ENCODE data around the gene TTC23. TPM values are rescaled to one million over a fixed set of nuclear protein-coding genes. Genes with fewer than 3 reads are reported as not detected.

Gene TTC23
- total RNA-seq, 1 experiment from 2014 or later = 13.4 TPM

GRCh38 chr15:99143655-99144610 is 105.4 kb downstream of the TTC23 start:
- Histone ChIP-seq H3K36me3 (ENCODE audit: insufficient read depth, low read length, poor library complexity, severe bottlenecking) (no peaks in the 10 kb centered on the region), H3K4me1 (ENCODE audit: insufficient read depth, low read length, poor library complexity, severe bottlenecking) (peaks cover 6% of the 10 kb centered on the region), H3K27ac (ENCODE audit: low read depth, low read length, poor library complexity, severe bottlenecking) (no peak overlapping the region), H3K9me3 (ENCODE audit: low read depth, low read length, poor library complexity, severe bottlenecking) (no peaks in the 10 kb centered on the region), H3K4me3 (ENCODE audit: low read depth, low read length, poor library complexity, severe bottlenecking) (no peak overlapping the region), H3K27me3 (replicated peaks; ENCODE audit: insufficient read depth, low read depth, low read length, poor library complexity) (no peaks in the 10 kb centered on the region)
- ChIA-PET CTCF (interaction anchor here (0.7 kb wide), 1 partner anchor 44 kb away, joined by 3 read pairs; no protein-coding TSS in a partner anchor), POLR2A (ENCODE audit: low non-redundant PET) (no interaction called here)
- TF ChIP-seq EZH2 (IDR thresholded peaks at IDR 0.05; ENCODE audit: borderline replicate concordance, low read depth, low read length, poor library complexity, severe bottlenecking) = no peak
- TF ChIP-seq CTCF (conservative IDR thresholded peaks at IDR 0.05; ENCODE audit: low read depth, low read length) = no peak
- DNase-seq (ENCODE audit: low spot score) = no peak
- intact Hi-C loops (cut with micrococcal nuclease; ENCODE audit: unreplicated experiment) = no loop called here
- BruUV-seq (replicated peaks) = no TSS peak

GRCh38 chr15:99143242-99143641 is 106.1 kb downstream of the TTC23 start:
- no peak overlapping the region for H3K4me3 ChIP-seq (ENCODE audit: low read depth, low read length, poor library complexity, severe bottlenecking)
- no peak overlapping the region for H3K27ac ChIP-seq (ENCODE audit: low read depth, low read length, poor library complexity, severe bottlenecking)
- H3K36me3 ChIP-seq (ENCODE audit: insufficient read depth, low read length, poor library complexity, severe bottlenecking) = no peaks in the 10 kb centered on the region
- H3K27me3 ChIP-seq (replicated peaks; ENCODE audit: insufficient read depth, low read depth, low read length, poor library complexity) = no peaks in the 10 kb centered on the region
- H3K9me3 ChIP-seq (ENCODE audit: low read depth, low read length, poor library complexity, severe bottlenecking) = no peaks in the 10 kb centered on the region
- no TSS peak for BruUV-seq (replicated peaks)
- CTCF ChIA-PET = interaction anchor here (0.7 kb wide), 1 partner anchor 43 kb away, joined by 3 read pairs; no protein-coding TSS in a partner anchor
- no peak for TF ChIP-seq EZH2 (IDR thresholded peaks at IDR 0.05; ENCODE audit: borderline replicate concordance, low read depth, low read length, poor library complexity, severe bottlenecking)
- no peak for TF ChIP-seq CTCF (conservative IDR thresholded peaks at IDR 0.05; ENCODE audit: low read depth, low read length)
- intact Hi-C loops (cut with micrococcal nuclease; ENCODE audit: unreplicated experiment) = no loop called here
- POLR2A ChIA-PET (ENCODE audit: low non-redundant PET) = no interaction called here
- DNase-seq (ENCODE audit: low spot score) = no peak
- H3K4me1 ChIP-seq (ENCODE audit: insufficient read depth, low read length, poor library complexity, severe bottlenecking) = peaks cover 6% of the 10 kb centered on the region

- Histone ChIP-seq H3K4me3 (ENCODE audit: low read depth, low read length, poor library complexity, severe bottlenecking) (no peak overlapping the region), H3K27ac (ENCODE audit: low read depth, low read length, poor library complexity, severe bottlenecking) (no peak overlapping the region), H3K4me1 (ENCODE audit: insufficient read depth, low read length, poor library complexity, severe bottlenecking) (peaks cover 6% of the 10 kb centered on the region), H3K36me3 (ENCODE audit: insufficient read depth, low read length, poor library complexity, severe bottlenecking) (no peaks in the 10 kb centered on the region), H3K27me3 (replicated peaks; ENCODE audit: insufficient read depth, low read depth, low read length, poor library complexity) (no peaks in the 10 kb centered on the region), H3K9me3 (ENCODE audit: low read depth, low read length, poor library complexity, severe bottlenecking) (no peaks in the 10 kb centered on the region)
- BruUV-seq (replicated peaks) = no TSS peak
- intact Hi-C loops (cut with micrococcal nuclease; ENCODE audit: unreplicated experiment) = no loop called here
- POLR2A ChIA-PET (ENCODE audit: low non-redundant PET) = no interaction called here
- TF ChIP-seq CTCF (conservative IDR thresholded peaks at IDR 0.05; ENCODE audit: low read depth, low read length) (no peak), EZH2 (IDR thresholded peaks at IDR 0.05; ENCODE audit: borderline replicate concordance, low read depth, low read length, poor library complexity, severe bottlenecking) (no peak)
- CTCF ChIA-PET = no interaction called here
- no peak for DNase-seq (ENCODE audit: low spot score)
These were observed 106.8 kb downstream of the TTC23 start for GRCh38 chr15:99142562-99142961.
